ENCODE results near the gene SLCO4A1. TPM values are rescaled to one million over a fixed set of nuclear protein-coding genes. Genes with fewer than 3 reads are reported as not detected.
A peak's percentile ranks its signal among the peaks of the same experiment; 100 is the strongest.

Gene SLCO4A1
- total and polyA plus RNA-seq, 9 of the 15 experiments (the other 6 are each of a cell fraction or from before 2014, with no cell fraction given), result 1.6 to 21.9 (median 12.8) TPM

DNA sequence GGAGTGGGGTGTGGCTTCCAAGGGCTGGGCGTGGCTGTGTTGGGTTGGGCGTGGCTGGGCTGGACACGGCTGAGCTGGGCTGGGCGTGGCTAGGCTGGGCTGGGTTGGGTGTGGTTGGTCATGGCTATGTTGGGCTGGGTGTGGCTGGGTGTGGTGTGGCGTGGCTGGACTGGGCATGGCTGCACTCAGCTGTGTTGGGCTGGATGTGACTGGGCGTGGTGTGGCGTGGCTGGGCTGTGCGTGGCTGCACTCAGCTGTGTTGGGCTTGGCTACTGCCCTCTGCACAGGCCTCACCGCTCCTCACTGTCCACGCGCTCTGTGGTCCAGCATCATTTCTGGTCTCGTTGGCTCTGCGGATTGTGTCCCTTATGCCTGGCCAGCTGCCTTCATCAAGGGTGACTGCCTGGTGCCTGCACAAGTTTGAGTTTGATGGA, 43.5 kb upstream of the SLCO4A1 start (continued):
- TF ChIP-seq, protein P1, sequence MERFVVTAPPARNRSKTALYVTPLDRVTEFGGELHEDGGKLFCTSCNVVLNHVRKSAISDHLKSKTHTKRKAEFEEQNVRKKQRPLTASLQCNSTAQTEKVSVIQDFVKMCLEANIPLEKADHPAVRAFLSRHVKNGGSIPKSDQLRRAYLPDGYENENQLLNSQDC (CRISPR knock-in tag; IDR thresholded peaks at IDR 0.05), result no peak
- TF ChIP-seq MYBL2 (IDR thresholded peaks at IDR 0.05; ENCODE audit: low read depth), result no peak
- no peak for TF ChIP-seq MYBL2 (CRISPR knock-in tag; IDR thresholded peaks at IDR 0.05; ENCODE audit: borderline replicate concordance)
- no peak for TF ChIP-seq BRF1 (IDR thresholded peaks at IDR 0.05; ENCODE audit: borderline replicate concordance, extremely low read depth, insufficient read length)
- TF ChIP-seq, protein P2, sequence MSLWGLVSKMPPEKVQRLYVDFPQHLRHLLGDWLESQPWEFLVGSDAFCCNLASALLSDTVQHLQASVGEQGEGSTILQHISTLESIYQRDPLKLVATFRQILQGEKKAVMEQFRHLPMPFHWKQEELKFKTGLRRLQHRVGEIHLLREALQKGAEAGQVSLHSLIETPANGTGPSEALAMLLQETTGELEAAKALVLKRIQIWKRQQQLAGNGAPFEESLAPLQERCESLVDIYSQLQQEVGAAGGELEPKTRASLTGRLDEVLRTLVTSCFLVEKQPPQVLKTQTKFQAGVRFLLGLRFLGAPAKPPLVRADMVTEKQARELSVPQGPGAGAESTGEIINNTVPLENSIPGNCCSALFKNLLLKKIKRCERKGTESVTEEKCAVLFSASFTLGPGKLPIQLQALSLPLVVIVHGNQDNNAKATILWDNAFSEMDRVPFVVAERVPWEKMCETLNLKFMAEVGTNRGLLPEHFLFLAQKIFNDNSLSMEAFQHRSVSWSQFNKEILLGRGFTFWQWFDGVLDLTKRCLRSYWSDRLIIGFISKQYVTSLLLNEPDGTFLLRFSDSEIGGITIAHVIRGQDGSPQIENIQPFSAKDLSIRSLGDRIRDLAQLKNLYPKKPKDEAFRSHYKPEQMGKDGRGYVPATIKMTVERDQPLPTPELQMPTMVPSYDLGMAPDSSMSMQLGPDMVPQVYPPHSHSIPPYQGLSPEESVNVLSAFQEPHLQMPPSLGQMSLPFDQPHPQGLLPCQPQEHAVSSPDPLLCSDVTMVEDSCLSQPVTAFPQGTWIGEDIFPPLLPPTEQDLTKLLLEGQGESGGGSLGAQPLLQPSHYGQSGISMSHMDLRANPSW (CRISPR knock-in tag; IDR thresholded peaks at IDR 0.05), result no peak
- TF ChIP-seq, protein P3, sequence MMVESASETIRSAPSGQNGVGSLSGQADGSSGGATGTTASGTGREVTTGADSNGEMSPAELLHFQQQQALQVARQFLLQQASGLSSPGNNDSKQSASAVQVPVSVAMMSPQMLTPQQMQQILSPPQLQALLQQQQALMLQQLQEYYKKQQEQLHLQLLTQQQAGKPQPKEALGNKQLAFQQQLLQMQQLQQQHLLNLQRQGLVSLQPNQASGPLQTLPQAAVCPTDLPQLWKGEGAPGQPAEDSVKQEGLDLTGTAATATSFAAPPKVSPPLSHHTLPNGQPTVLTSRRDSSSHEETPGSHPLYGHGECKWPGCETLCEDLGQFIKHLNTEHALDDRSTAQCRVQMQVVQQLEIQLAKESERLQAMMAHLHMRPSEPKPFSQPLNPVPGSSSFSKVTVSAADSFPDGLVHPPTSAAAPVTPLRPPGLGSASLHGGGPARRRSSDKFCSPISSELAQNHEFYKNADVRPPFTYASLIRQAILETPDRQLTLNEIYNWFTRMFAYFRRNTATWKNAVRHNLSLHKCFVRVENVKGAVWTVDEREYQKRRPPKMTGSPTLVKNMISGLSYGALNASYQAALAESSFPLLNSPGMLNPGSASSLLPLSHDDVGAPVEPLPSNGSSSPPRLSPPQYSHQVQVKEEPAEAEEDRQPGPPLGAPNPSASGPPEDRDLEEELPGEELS (CRISPR knock-in tag; IDR thresholded peaks at IDR 0.05; ENCODE audit: borderline replicate concordance), result no peak
- TF ChIP-seq, protein P4, sequence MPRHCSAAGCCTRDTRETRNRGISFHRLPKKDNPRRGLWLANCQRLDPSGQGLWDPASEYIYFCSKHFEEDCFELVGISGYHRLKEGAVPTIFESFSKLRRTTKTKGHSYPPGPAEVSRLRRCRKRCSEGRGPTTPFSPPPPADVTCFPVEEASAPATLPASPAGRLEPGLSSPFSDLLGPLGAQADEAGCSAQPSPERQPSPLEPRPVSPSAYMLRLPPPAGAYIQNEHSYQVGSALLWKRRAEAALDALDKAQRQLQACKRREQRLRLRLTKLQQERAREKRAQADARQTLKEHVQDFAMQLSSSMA (CRISPR knock-in tag; IDR thresholded peaks at IDR 0.05), result no peak
- peak; percentile 45 for TF ChIP-seq CCNT2 (IDR thresholded peaks at IDR 0.05; ENCODE audit: borderline replicate concordance, extremely low read depth, insufficient read length, low read depth, low read length)
- no peak for TF ChIP-seq SNIP1 (IDR thresholded peaks at IDR 0.05; ENCODE audit: low read depth)
- TF ChIP-seq SMAD1 (IDR thresholded peaks at IDR 0.05; ENCODE audit: low read depth, low read length, partially characterized antibody), result no peak
- 0 out of 2 replicates have a peak, but pooled peaks have one; percentile 37 for TF ChIP-seq MBD2 (IDR thresholded peaks at IDR 0.05; ENCODE audit: borderline replicate concordance, low read depth)
- TF ChIP-seq XRCC3 (IDR thresholded peaks at IDR 0.05), result no peak
- TF ChIP-seq CC2D1A (IDR thresholded peaks at IDR 0.05), result no peak
- TF ChIP-seq, protein P5, sequence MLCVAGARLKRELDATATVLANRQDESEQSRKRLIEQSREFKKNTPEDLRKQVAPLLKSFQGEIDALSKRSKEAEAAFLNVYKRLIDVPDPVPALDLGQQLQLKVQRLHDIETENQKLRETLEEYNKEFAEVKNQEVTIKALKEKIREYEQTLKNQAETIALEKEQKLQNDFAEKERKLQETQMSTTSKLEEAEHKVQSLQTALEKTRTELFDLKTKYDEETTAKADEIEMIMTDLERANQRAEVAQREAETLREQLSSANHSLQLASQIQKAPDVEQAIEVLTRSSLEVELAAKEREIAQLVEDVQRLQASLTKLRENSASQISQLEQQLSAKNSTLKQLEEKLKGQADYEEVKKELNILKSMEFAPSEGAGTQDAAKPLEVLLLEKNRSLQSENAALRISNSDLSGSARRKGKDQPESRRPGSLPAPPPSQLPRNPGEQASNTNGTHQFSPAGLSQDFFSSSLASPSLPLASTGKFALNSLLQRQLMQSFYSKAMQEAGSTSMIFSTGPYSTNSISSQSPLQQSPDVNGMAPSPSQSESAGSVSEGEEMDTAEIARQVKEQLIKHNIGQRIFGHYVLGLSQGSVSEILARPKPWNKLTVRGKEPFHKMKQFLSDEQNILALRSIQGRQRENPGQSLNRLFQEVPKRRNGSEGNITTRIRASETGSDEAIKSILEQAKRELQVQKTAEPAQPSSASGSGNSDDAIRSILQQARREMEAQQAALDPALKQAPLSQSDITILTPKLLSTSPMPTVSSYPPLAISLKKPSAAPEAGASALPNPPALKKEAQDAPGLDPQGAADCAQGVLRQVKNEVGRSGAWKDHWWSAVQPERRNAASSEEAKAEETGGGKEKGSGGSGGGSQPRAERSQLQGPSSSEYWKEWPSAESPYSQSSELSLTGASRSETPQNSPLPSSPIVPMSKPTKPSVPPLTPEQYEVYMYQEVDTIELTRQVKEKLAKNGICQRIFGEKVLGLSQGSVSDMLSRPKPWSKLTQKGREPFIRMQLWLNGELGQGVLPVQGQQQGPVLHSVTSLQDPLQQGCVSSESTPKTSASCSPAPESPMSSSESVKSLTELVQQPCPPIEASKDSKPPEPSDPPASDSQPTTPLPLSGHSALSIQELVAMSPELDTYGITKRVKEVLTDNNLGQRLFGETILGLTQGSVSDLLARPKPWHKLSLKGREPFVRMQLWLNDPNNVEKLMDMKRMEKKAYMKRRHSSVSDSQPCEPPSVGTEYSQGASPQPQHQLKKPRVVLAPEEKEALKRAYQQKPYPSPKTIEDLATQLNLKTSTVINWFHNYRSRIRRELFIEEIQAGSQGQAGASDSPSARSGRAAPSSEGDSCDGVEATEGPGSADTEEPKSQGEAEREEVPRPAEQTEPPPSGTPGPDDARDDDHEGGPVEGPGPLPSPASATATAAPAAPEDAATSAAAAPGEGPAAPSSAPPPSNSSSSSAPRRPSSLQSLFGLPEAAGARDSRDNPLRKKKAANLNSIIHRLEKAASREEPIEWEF (CRISPR knock-in tag; IDR thresholded peaks at IDR 0.05), result no peak
- TF ChIP-seq, protein P6, sequence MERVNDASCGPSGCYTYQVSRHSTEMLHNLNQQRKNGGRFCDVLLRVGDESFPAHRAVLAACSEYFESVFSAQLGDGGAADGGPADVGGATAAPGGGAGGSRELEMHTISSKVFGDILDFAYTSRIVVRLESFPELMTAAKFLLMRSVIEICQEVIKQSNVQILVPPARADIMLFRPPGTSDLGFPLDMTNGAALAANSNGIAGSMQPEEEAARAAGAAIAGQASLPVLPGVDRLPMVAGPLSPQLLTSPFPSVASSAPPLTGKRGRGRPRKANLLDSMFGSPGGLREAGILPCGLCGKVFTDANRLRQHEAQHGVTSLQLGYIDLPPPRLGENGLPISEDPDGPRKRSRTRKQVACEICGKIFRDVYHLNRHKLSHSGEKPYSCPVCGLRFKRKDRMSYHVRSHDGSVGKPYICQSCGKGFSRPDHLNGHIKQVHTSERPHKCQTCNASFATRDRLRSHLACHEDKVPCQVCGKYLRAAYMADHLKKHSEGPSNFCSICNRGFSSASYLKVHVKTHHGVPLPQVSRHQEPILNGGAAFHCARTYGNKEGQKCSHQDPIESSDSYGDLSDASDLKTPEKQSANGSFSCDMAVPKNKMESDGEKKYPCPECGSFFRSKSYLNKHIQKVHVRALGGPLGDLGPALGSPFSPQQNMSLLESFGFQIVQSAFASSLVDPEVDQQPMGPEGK (CRISPR knock-in tag; IDR thresholded peaks at IDR 0.05; ENCODE audit: borderline replicate concordance), result no peak

Measured in K562 (cell line).